AG09319 (cell line): ENCODE data around the gene SPG7.
A peak's percentile ranks its signal among the peaks of the same experiment; 100 is the strongest.

Experiments
- DNase-seq: peaks from one replicate; pipeline ENCODE4 v3.0.0-alpha.2; 2010; ENCODE audit warnings: low read depth; ENCODE audit errors: extremely low read depth
- TF ChIP-seq, protein P1 (sequence below): IDR thresholded peaks from 2 replicates; pipeline ENCODE4 v1.5.1; 2011; ENCODE audit warnings: low read depth, mild to moderate bottlenecking, inconsistent platforms, low read length, moderate library complexity

Gene SPG7

DNA sequence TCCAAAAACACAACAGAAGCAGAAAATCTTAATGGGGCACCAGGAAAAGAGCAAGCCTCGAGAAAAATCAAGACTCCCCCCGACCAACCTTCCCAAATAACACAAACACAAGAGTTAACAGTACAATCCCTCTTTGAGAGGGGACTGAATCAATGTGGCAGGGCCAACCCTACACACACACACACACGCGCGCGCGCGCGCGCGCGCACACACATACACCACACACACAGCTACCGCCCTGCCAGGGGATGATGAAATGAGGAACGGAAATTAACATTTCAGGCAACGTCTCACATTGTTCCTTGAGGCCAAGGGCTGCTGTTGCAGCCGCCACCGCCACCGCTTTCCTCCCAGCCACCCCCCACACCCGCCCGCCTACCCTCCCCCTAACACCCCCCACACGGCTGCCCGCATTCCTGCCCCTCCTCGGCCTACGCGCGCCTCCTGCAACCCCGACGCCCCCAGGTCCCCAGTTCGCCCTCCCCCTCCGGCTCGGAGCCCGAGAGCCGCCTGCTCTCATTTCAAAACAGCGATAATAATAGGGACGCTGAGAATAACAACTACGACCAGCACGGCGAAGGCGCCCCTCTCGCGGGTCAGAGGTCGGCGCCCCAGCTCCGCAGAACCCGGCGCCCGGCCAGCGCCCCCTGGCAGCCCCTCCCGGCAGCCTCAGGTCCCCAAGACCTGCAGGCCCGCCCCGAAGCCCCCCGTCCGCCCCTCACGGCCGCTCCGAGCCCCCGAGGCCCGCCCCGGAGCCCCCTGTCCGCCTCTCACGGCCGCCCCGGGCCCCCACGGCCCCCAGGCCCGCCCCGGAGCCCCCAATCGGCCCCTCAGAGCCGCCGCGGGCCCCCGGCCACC lies 18.9 kb upstream of the SPG7 start:
- DNase-seq = peak; percentile 94
- TF ChIP-seq, protein P1, sequence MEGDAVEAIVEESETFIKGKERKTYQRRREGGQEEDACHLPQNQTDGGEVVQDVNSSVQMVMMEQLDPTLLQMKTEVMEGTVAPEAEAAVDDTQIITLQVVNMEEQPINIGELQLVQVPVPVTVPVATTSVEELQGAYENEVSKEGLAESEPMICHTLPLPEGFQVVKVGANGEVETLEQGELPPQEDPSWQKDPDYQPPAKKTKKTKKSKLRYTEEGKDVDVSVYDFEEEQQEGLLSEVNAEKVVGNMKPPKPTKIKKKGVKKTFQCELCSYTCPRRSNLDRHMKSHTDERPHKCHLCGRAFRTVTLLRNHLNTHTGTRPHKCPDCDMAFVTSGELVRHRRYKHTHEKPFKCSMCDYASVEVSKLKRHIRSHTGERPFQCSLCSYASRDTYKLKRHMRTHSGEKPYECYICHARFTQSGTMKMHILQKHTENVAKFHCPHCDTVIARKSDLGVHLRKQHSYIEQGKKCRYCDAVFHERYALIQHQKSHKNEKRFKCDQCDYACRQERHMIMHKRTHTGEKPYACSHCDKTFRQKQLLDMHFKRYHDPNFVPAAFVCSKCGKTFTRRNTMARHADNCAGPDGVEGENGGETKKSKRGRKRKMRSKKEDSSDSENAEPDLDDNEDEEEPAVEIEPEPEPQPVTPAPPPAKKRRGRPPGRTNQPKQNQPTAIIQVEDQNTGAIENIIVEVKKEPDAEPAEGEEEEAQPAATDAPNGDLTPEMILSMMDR = peak; percentile 9

DNA sequence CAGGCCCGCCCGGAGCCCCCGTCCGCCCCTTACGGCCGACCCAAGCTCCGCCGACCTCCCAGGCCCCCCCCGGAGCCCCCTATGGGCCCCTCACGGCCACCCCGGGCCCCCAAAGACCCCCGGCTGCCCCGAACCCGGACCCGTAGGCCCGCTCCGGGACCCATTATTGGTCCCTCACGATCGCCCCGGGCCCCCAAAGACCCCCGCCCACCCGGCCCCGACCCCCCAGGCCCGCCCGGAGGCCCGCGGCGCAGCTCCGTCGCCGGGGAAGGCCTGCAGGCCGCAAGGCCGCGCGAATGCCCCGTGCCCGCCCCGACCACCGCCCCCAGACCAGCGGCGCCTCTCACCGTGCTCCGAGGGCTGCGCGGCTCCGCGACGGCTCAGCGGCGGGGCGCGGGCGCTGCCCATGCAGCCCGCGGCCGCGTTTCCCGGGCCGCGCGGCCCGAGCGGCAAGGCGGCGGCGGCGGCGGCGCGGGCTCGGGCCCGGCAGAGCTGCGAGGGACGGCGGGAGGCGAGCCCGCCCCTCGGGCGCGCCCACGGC lies 18.2 kb upstream of the SPG7 start:
- TF ChIP-seq, protein P1 = no peak
- no peak for DNase-seq

DNA sequence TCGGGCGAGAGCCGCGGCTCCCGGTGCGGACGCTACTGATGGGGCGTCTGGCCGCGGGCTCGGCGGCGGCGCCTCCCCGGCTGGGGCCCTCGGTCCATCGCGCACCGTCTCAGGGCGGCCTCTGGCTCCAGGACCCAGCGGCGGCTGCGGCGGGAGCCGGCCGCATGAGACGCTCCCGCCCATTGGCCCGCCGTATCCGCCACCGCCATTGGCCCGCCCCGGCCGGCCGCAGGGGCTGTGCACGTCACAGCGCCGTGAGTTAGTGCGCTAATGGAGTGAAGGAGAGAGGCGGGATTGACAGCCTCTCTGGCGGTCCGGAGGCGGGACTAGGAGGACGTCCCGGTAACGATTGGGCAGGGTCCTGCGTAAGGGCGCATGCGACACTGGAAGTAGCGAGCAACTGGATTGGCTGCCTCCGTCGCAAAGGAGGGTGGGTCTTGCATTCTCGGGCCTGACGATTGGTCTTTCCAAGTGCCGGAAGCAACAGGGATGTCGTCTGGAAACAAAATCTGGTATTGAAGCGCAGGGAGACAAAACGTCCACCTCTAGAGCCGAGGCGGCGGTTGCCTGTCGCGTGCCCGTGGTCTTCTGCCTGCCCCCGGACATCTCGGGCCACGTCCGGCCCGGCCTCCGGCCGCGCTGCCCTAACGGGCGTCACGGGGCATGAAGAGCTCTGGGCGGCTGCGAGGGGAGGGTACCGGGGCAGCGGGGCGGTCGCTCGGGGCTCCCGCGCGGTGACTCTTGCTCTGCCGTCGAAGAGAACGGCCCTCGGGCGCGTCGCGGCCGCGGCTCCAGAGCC lies 17.6 kb upstream of the SPG7 start, which contains the start of gene ANKRD11:
ANKRD11 (minus strand) TSS at position 123 of the 799 bp plus-strand sequence. CDS start 173,542 bp downstream, outside the sequence.
- peak; percentile 99 for DNase-seq
- TF ChIP-seq, protein P1 = no peak

DNA sequence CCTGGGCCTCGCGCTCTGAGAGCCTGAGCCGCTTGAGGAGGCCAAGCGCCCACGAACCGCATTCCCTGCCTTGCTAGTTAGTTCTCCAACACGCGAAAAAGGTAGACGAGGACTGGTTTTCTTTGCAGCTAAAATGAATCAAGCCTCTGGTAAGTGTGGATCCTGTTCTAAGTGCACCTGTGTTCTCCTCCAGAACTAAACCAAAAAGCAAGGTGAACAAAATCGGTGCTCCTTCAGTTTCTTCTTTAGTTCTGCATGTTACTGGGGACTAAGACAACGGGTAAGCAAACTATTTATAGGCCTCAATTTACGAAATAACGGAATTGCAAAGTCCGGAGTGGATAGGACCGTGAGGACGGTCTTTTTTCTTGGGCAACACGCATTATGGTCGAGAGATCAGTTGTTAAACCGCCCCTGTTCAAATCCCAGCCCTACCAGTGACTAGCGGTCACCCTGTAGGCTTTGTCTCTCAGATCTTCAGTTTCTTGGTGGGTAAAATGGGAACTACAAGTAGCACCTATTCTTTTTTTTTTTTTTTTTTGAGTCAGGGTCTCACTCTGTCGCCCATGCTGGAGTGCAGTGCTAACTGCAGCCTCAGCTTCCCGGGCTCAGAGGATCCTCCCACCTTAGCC lies 16.8 kb upstream of the SPG7 start:
- TF ChIP-seq, protein P1 = no peak
- no peak for DNase-seq

DNA sequence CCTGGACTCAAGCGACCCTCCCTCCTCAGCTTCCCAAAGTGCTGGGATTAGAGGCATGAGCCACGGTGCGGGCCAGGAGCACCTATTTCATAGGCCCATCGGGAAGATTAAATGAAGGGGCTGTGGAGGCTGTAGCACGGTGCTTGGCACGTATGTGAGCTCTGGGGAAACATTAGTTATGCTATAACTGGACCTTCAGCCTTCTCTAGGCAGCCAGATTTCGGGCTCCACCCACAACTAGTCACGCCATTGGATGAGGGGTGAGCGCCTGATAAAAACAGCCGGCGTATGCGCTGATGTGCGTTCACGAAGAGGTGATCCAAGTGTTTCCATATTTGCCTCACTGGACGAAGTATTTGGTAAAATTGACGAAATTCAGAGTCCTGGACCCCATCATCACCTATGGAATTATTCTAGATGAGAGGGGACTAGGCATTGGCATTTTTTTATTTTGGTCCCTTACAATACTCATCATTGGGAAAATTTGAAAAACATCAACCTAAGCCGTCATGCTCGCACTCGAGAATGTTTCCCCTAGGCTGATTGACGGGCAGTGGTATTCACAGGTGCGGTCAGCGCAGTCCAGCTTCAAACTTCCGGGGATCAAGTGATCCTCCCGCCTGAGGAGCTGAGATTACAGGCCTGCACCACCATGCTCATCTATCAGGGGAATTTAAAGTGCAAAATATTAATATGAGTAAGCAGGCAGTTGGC lies 16.1 kb upstream of the SPG7 start:
- no peak for DNase-seq
- TF ChIP-seq, protein P1 = no peak

DNA sequence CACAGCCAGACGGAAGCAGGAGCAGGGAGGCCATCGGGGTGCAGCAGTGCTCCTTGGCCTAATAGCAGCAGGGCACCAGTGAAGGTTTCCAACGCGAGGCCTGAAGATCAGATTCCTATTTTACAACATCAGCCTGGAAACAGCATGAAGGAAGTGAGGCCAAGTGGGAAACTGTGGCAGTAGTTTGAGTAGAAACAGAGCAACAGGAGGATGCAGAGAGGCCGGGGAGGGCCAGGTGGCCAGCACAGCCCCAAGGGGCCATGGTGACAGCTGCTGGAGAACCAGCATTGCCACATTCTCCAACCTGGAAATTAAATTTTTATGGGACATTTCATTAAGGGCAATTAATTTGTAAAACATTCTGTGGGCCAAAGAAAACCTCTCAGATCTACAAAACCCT lies 14.4 kb upstream of the SPG7 start:
- DNase-seq = no peak

More for the DNA sequence above, 14.4 kb upstream of the SPG7 start:
- TF ChIP-seq, protein P1 = no peak
